HepG2 (cell line): ENCODE data around the gene DIS3L2. TPM values are rescaled to one million over a fixed set of nuclear protein-coding genes. Genes with fewer than 3 reads are reported as not detected.
"Not testable (repeated sequence)": the region's sequence is repeated elsewhere in the genome, so short reads cannot be mapped to it uniquely, and the experiment has no call there.

Experiments used
- ATAC-seq: fragments of 200-7000 bp; cut with Tn5 transposase; 3 replicates; pipeline ENCODE4 v1.9.1; 2020; ENCODE audit warnings: mild to moderate bottlenecking, moderate library complexity
- BruUV-seq: library from RNA; stranded (reverse); fragments of 400-500 nt; replicated peaks from 2 replicates; lab custom pipeline; 2021; lab: Mats Ljungman, UMichigan
- CTCF ChIA-PET: fragments of 300-600 bp; formaldehyde crosslinking; extraction: SDS; loops from one replicate; lab custom pipeline; 2021; ENCODE audit warnings: low total read pairs, inconsistent platforms, low intra/inter-chr PET ratio; lab: Yijun Ruan, JAX
- POLR2A ChIA-PET: fragments of 350-600 bp; sonication (Branson Sonifier 250); formaldehyde crosslinking; loops from one replicate; lab custom pipeline; 2020; ENCODE audit warnings: antibody characterized with exemption, inconsistent platforms; lab: Yijun Ruan, JAX
- DNase-seq: peaks from one replicate; pipeline ENCODE4 v3.0.0-alpha.2; 2015; ENCODE audit warnings: low spot score
- FAIRE-seq: peaks from 3 replicates; lab custom pipeline; 2011; peaks lifted over from hg19 to GRCh38; lab: Jason Lieb, UNC
- H2AFZ ChIP-seq: one replicate; pipeline ENCODE4 v1.6.1; 2011; ENCODE audit warnings: low read length, inconsistent platforms
- H3K27ac ChIP-seq: fragments of 300-600 bp; 3 replicates; pipeline ENCODE4 v1.8.0; 2011; ENCODE audit warnings: mixed run types, mild to moderate bottlenecking, mixed read lengths, low read length, inconsistent platforms; ENCODE audit not compliant: insufficient read depth; ENCODE audit errors: extremely low read length
- H3K27me3 ChIP-seq, 2 experiments: fragments of 200-600 bp in 1 of 2; 2 replicates in 1 of 2; 3 replicates in 1 of 2; pipeline versions ENCODE4 v1.6.0 to v1.8.0; 2011; ENCODE audit warnings: low read length in 2 of 2, mild to moderate bottlenecking in 2 of 2, moderate library complexity in 2 of 2, inconsistent platforms in 1 of 2; ENCODE audit not compliant: insufficient read depth in 2 of 2, control insufficient read depth in 1 of 2
- H3K36me3 ChIP-seq, 2 experiments: fragments of 200-600 bp in 1 of 2; replicated peaks in 1 of 2; 2 replicates in 1 of 2; 3 replicates in 1 of 2; pipeline versions ENCODE4 v1.5.1 to v1.8.0; 2011; ENCODE audit warnings: low read length in 2 of 2, inconsistent platforms in 1 of 2; ENCODE audit not compliant: insufficient read depth in 2 of 2, control insufficient read depth in 1 of 2
- H3K4me1 ChIP-seq: 2 replicates; pipeline ENCODE4 v1.5.1; 2012; ENCODE audit warnings: low read length, inconsistent platforms; ENCODE audit not compliant: insufficient read depth
- H3K4me2 ChIP-seq: 2 replicates; pipeline ENCODE4 v1.6.0; 2011; ENCODE audit warnings: low read depth, low read length, inconsistent platforms
- H3K4me3 ChIP-seq, 3 experiments: fragments of 200-600 bp in 1 of 3; sonication (generic), shearing (Covaris generic) in 1 of 3; replicated peaks in 1 of 3; 2 replicates each; pipeline ENCODE4 v1.5.1; 2011 to 2016; ENCODE audit warnings: low read length in 3 of 3, inconsistent platforms in 2 of 3, low read depth in 2 of 3, mild to moderate bottlenecking in 2 of 3, control low read depth in 1 of 3, mixed read lengths in 1 of 3; ENCODE audit not compliant: insufficient read depth in 1 of 3
- H3K79me2 ChIP-seq: one replicate; pipeline ENCODE4 v1.6.1; 2011; ENCODE audit warnings: low read length, inconsistent platforms; ENCODE audit not compliant: insufficient read depth
- H3K9ac ChIP-seq: 2 replicates; pipeline ENCODE4 v1.6.0; 2011; ENCODE audit warnings: mild to moderate bottlenecking, low read depth, low read length, inconsistent platforms; ENCODE audit not compliant: insufficient read depth
- H3K9me3 ChIP-seq: 2 replicates; pipeline ENCODE4 v1.5.1; 2012; ENCODE audit warnings: mild to moderate bottlenecking, low read length
- H4K20me1 ChIP-seq: 2 replicates; pipeline ENCODE4 v1.6.0; 2011; ENCODE audit warnings: inconsistent platforms, mild to moderate bottlenecking, low read length, moderate library complexity; ENCODE audit not compliant: insufficient read depth
- HNF4A ChIP-seq: sonication (generic); formaldehyde crosslinking; IDR thresholded peaks from 2 replicates; pipeline ENCODE4 v1.4.0; 2020; ENCODE audit warnings: missing genetic modification reagents
- MTF2 ChIP-seq: sonication (generic); formaldehyde crosslinking; IDR thresholded peaks from 2 replicates; pipeline ENCODE4 v1.5.0; 2020; ENCODE audit warnings: missing genetic modification reagents, borderline replicate concordance
- NR2F6 ChIP-seq, 2 experiments: IDR thresholded peaks; 2 replicates each; pipeline ENCODE4 v1.6.1; 2016; ENCODE audit warnings: antibody characterized with exemption in 1 of 2, mild to moderate bottlenecking in 1 of 2
- RARA ChIP-seq: IDR thresholded peaks from 2 replicates; pipeline ENCODE4 v1.6.1; 2016; ENCODE audit warnings: missing genetic modification reagents, missing compliant biosample characterization
- SKI ChIP-seq: fragments of 450-650 bp; IDR thresholded peaks from one replicate; pipeline ENCODE4 v1.6.1; 2018; ENCODE audit warnings: mild to moderate bottlenecking; ENCODE audit not compliant: partially characterized antibody
- TEAD3 ChIP-seq: optimal IDR thresholded peaks from 2 replicates; pipeline ENCODE3; 2016; ENCODE audit warnings: borderline replicate concordance
- THAP9 ChIP-seq: sonication (generic); formaldehyde crosslinking; IDR thresholded peaks from 2 replicates; pipeline ENCODE4; 2020; ENCODE audit warnings: missing genetic modification reagents, mild to moderate bottlenecking, borderline replicate concordance
- XRCC5 ChIP-seq: fragments of 200-400 bp; formaldehyde crosslinking; optimal IDR thresholded peaks from 2 replicates; pipeline ENCODE3; 2017; ENCODE audit warnings: mild to moderate bottlenecking, low read length
- ZNF335 ChIP-seq: sonication (generic); formaldehyde crosslinking; IDR thresholded peaks from 2 replicates; pipeline ENCODE4 v1.4.0; 2020; ENCODE audit warnings: missing genetic modification reagents
- ZNF619 ChIP-seq: sonication (generic); formaldehyde crosslinking; IDR thresholded peaks from 2 replicates; pipeline ENCODE4 v1.4.0; 2020; ENCODE audit warnings: mild to moderate bottlenecking, missing genetic modification reagents
- WGBS: methylation state at CpG from one replicate; pipeline ENCODE4 v1.1.6; 2017; ENCODE audit warnings: low lambda C conversion rate; 5-methylcytosine and 5-hydroxymethylcytosine counted together
- in situ Hi-C: cut with HindIII; loops from 2 replicates; pipeline ENCODE4 v1.10.0; 2017; ENCODE audit warnings: low pct_unique_long_range_greater_than_20kb; ENCODE audit not compliant: extremely low pct_ligation_motif_present
- intact Hi-C: fragments of 100-400 bp; cut with micrococcal nuclease; formaldehyde crosslinking; loops from one replicate; pipeline ENCODE4 v1.10.0; 2022; ENCODE audit not compliant: unreplicated experiment
- polyA plus RNA-seq, 8 experiments: library from polyadenylated mRNA; depleted of rRNA in 3 of 8; stranded (reverse) in 7 of 8; unstranded in 1 of 8; fragments of >200 nt; fragmentation: Illumina TruSeq in 4 of 8; extraction: Trizol in 4 of 8; gene quantifications; 2 replicates each; pipeline versions ENCODE4 v1.2.1 to v1.2.3, GENCODE V29; 2011 to 2016; ENCODE audit warnings: low read depth in 4 of 8, missing spikeins in 1 of 8, mixed read lengths in 1 of 8; ENCODE audit not compliant: insufficient read depth in 1 of 8
- total RNA-seq, 5 experiments: library from RNA; depleted of rRNA; stranded (reverse); fragments of >200 nt; fragmentation: Illumina TruSeq; extraction: Trizol; gene quantifications; 2 replicates each; pipeline ENCODE4 v1.2.3, GENCODE V29; 2016; ENCODE audit warnings: low read depth in 1 of 5

DIS3L2 gene
- total and polyA plus RNA-seq, 2 of the 13 experiments (the other 11 are each of a cell fraction or from before 2014, with no cell fraction given), result 7.0 to 23.9 TPM

- H3K4me2 ChIP-seq; H3K27ac ChIP-seq; H2AFZ ChIP-seq; BruUV-seq; H3K9ac ChIP-seq; H3K36me3 ChIP-seq; H3K79me2 ChIP-seq; H3K4me3 ChIP-seq; DNase-seq; H4K20me1 ChIP-seq; POLR2A ChIA-PET; in situ Hi-C loops; CTCF ChIA-PET; FAIRE-seq; H3K9me3 ChIP-seq; TF ChIP-seq NR2F6 (CRISPR knock-in tag; IDR thresholded peaks at IDR 0.05): not testable (repeated sequence)
- Histone ChIP-seq H3K4me1 (peaks cover 48% of the 10 kb centered on the region), H3K27me3 (peaks cover 0 to 10% of the 10 kb centered on the region in 2 experiments; a peak in 2 of 5 replicates)
- intact Hi-C loops, result loop anchor here (1.0 kb wide), 1 partner anchor 459 kb away; no protein-coding TSS in a partner anchor
- ATAC-seq, result peak; percentile 1; the same call in 2 of the 3 replicates
- WGBS, result 48% methylated on average over 14 of the region's 18 CpGs
- 0 out of 2 replicates have a peak, but pooled peaks have one; percentile 17 for TF ChIP-seq NR2F6 (IDR thresholded peaks at IDR 0.05)
- TF ChIP-seq RARA, result peak; percentile 80
- peak; percentile 14; the same call in 1 of the 2 replicates for TF ChIP-seq MTF2
- peak; percentile 18 for TF ChIP-seq SKI
- TF ChIP-seq HNF4A (CRISPR knock-in tag), result peak; percentile 31; the same call in 1 of the 2 replicates
These were observed 403.5 kb downstream of the DIS3L2 start for GRCh38 chr2:232364806-232365594.

- DNase-seq, result peak; percentile 62
- TF ChIP-seq THAP9 (CRISPR knock-in tag) (0 out of 2 replicates have a peak, but pooled peaks have one; percentile 41), ZNF619 (CRISPR knock-in tag) (0 out of 2 replicates have a peak, but pooled peaks have one; percentile 61), XRCC5 (peak; percentile 34), ZNF335 (no peak), TEAD3 (peak; percentile 40)
These were observed 404.3 kb downstream of the DIS3L2 start for GRCh38 chr2:232365621-232366321.

More at GRCh38 chr2:232365621-232366321, 404.3 kb downstream of the DIS3L2 start:
- no peak overlapping the region for H3K9ac ChIP-seq
- peak; percentile 85 for ATAC-seq
- intact Hi-C loops, result loop anchor here (1.0 kb wide), 1 partner anchor 459 kb away; no protein-coding TSS in a partner anchor
- 47% methylated on average over 16 of the region's 20 CpGs for WGBS
- no TSS peak for BruUV-seq
- no peaks in the 10 kb centered on the region for H3K36me3 ChIP-seq
- peaks cover 0 to 15% of the 10 kb centered on the region in 2 experiments; a peak in 3 of 5 replicates for H3K27me3 ChIP-seq
- no peaks in the 10 kb centered on the region for H3K79me2 ChIP-seq
- H4K20me1 ChIP-seq, result no peaks in the 10 kb centered on the region
- H3K4me2 ChIP-seq, result peak overlapping the region; percentile 40
- H3K4me3 ChIP-seq, result no peak overlapping the region
- peaks cover 48% of the 10 kb centered on the region for H3K4me1 ChIP-seq
- peak; percentile 64 for FAIRE-seq
- no peak overlapping the region for H2AFZ ChIP-seq
- H3K9me3 ChIP-seq, result no peaks in the 10 kb centered on the region; the same call in 1 of the 2 replicates
- in situ Hi-C loops, result no loop called here
- ChIA-PET CTCF (interaction anchor here (0.9 kb wide), 1 partner anchor 460 kb away, joined by 4 read pairs; no protein-coding TSS in a partner anchor), POLR2A (no interaction called here)
- no peak overlapping the region for H3K27ac ChIP-seq
